GM10266 (cell line): ENCODE results near the gene RPL26.

Experiments
- DNase-seq: peaks from one replicate; pipeline ENCODE4 v3.0.0; 2012; ENCODE audit errors: extremely low spot score
- CTCF ChIP-seq: IDR thresholded peaks from 2 replicates; pipeline ENCODE4 v1.5.1; 2012; ENCODE audit warnings: mild to moderate bottlenecking, low read depth; ENCODE audit not compliant: control insufficient read depth, insufficient read depth; ENCODE audit errors: missing control alignments

RPL26 gene

GRCh38 chr17:8362651-8363332, 20.2 kb downstream of the RPL26 start:
- no peak for TF ChIP-seq CTCF
- no peak for DNase-seq

DNA sequence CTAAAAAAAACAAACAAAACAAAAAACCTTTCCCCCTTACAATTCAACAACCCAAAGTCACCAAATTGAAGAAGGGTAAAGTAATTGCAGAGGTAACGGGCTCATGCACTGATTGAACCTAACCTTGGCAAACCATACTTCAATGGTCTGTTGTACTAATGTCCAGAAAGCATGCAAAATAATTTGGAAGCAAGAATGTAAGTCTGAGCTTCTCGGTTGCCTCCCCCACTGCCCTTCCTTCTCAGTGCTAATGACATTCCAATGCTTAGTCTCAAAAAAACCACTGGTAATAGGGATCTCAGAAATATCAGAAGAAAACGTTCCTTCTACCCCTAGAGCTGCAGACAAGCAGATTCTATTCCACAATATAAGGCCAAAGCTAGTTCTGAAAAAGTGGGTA, 22.2 kb downstream of the RPL26 start:
- no peak for TF ChIP-seq CTCF
- no peak for DNase-seq

GRCh38 chr17:8360260-8360659, 22.7 kb downstream of the RPL26 start:
- DNase-seq = no peak
- no peak for TF ChIP-seq CTCF

- no peak for DNase-seq
- TF ChIP-seq CTCF = no peak
Measured at GRCh38 chr17:8359769-8360168, 23.2 kb downstream of the RPL26 start.

GRCh38 chr17:8357910-8358309, 25.1 kb downstream of the RPL26 start:
- no peak for TF ChIP-seq CTCF
- DNase-seq = no peak

DNA sequence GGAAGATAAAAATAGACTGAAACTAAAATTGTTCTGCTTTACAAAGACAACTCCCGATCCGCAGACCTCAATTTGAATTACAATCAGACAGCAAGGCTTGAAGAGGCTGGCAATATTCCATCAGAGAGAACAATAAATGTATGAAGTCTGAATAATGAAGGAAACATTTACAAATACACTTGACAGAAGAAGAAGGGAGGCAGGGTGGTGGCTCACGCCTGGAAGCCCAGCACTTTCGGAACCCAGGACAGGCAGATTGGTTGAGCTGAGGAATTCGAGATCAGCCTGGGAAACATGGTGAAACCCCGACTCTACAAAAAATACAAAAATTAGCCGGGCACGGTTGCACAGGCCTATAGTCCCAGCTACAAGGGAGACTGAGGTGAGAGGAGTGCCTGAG, 28.8 kb downstream of the RPL26 start:
- no peak for DNase-seq

More for the DNA sequence above, 28.8 kb downstream of the RPL26 start:
- no peak for TF ChIP-seq CTCF
